GM13976 (cell line): ENCODE measurements around the gene PACRG.

Experiments used
- DNase-seq: peaks from one replicate; pipeline ENCODE4 v3.0.0; 2012; ENCODE audit warnings: low spot score
- in situ Hi-C: fragments of 300-500 bp; cut with MboI; formaldehyde crosslinking; loops from one replicate; pipeline ENCODE4 v1.12.0; 2022; ENCODE audit warnings: low sequenced_read_pairs, mixed read lengths, inconsistent platforms; ENCODE audit not compliant: unreplicated experiment
- TF ChIP-seq, protein P1 (sequence below): IDR thresholded peaks from 2 replicates; pipeline ENCODE4 v1.5.1; 2012; ENCODE audit warnings: borderline replicate concordance, mild to moderate bottlenecking; ENCODE audit not compliant: insufficient read depth; ENCODE audit errors: extremely low read depth, missing control alignments, control extremely low read depth

PACRG gene

DNA sequence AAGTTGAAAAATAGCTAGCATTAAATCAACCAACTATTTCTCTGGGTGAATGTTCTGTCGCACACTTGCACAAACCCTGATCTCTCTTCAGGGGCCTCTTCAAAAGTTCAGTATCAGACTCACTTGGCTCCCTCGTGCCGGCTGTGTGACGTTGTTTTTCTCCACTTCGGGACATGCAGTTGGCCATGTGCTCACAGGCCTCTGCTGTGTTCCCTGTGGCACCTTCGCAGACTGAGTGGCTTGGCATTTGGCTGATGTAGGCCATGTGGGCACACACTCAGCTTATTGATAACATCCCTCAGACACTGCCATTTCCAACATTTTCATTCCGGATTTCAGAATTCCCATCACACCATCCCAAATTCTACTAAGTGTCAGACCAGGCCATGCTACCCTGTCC lies 49.3 kb downstream of the PACRG start:
- no peak for DNase-seq
- in situ Hi-C loops, result no loop called here
- TF ChIP-seq, protein P1, sequence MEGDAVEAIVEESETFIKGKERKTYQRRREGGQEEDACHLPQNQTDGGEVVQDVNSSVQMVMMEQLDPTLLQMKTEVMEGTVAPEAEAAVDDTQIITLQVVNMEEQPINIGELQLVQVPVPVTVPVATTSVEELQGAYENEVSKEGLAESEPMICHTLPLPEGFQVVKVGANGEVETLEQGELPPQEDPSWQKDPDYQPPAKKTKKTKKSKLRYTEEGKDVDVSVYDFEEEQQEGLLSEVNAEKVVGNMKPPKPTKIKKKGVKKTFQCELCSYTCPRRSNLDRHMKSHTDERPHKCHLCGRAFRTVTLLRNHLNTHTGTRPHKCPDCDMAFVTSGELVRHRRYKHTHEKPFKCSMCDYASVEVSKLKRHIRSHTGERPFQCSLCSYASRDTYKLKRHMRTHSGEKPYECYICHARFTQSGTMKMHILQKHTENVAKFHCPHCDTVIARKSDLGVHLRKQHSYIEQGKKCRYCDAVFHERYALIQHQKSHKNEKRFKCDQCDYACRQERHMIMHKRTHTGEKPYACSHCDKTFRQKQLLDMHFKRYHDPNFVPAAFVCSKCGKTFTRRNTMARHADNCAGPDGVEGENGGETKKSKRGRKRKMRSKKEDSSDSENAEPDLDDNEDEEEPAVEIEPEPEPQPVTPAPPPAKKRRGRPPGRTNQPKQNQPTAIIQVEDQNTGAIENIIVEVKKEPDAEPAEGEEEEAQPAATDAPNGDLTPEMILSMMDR, result no peak

DNA sequence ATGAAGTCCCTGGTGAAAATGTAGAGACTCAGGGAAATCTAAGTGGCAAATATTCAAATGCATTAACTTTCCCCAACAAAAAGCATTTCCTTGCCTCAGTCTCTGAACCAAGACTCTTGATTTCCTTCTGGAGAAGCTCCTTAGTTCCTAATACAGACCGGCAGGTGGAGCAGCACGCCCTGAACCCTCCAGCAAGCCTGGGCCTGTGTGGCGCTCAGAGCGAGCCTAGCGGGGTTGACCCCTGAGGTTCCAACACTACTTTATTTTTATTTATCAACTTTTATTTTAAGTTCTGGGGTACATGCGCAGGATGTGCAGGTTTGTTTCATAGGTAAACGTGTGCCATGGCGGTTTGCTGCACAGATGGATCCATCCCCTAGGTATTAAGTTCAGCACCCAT lies 50.8 kb downstream of the PACRG start:
- in situ Hi-C loops, result no loop called here
- DNase-seq, result no peak

GRCh38 chr6:162785632-162786242 lies 58.0 kb downstream of the PACRG start:
- in situ Hi-C loops, result no loop called here
- DNase-seq, result no peak
- TF ChIP-seq, protein P1, result no peak

More for the DNA sequence above, 50.8 kb downstream of the PACRG start:
- TF ChIP-seq, protein P1, result no peak

- no peak for DNase-seq
- in situ Hi-C loops, result no loop called here
- TF ChIP-seq, protein P1, result no peak
These were observed 70.9 kb downstream of the PACRG start for GRCh38 chr6:162798546-162799266.

- DNase-seq, result no peak
- in situ Hi-C loops, result no loop called here
- TF ChIP-seq, protein P1, result no peak
These were observed 86.7 kb downstream of the PACRG start for GRCh38 chr6:162814426-162814973.

- no peak for DNase-seq
- TF ChIP-seq, protein P1, result no peak
- in situ Hi-C loops, result no loop called here
These were observed 89.4 kb downstream of the PACRG start for GRCh38 chr6:162817196-162817595.

DNA sequence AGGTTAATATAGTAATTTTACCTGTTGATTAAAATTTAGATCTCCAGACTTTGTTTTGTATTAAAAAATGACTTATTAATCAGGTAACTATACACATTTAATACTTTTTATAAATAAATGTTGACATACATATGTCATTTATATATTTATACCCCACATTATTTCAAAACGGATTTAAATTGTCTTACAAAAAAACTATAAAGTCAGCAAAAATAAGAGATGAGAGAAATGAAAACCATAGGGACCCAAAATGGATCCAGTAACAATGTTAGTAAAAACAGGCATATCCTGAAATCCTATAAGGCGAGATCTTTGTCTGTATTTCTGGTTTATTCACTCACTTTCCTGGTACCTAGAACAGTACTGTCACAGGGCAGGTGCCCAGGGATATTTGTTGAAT lies 91.5 kb downstream of the PACRG start:
- in situ Hi-C loops, result no loop called here
- no peak for DNase-seq
- TF ChIP-seq, protein P1, result no peak
